CD4-positive, alpha-beta T cell treated with Interleukin-6 for 4 hours (primary cell): Measurements from ENCODE around the gene CX3CL1.
A peak's percentile ranks its signal among the peaks of the same experiment; 100 is the strongest.
"Not testable (repeated sequence)": the region's sequence is repeated elsewhere in the genome, so short reads cannot be mapped to it uniquely, and the experiment has no call there.

Experiments
- DNase-seq: peaks from one replicate; pipeline ENCODE4 v3.0.0-alpha.2; 2020; ENCODE audit warnings: mixed read lengths

Gene CX3CL1

GRCh38 chr16:57357330-57358085 lies 14.8 kb upstream of the CX3CL1 start:
- no peak for DNase-seq

DNA sequence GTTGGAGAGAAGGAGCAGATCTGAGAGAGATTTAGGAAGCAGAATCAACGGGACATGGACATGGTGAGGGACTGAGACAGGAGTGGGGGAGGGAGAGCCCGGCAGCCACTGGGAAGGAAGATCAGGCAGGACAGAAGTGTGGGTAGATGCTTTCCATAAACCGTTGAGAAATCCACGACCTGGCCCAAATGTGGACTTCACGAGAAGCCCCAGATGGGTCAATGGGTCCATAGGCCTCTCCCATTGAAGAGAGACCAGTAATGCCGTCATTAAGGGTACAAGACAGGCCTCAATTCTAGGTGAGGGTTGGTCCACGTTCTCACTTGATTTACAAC lies 14.2 kb upstream of the CX3CL1 start:
- no peak for DNase-seq

DNA sequence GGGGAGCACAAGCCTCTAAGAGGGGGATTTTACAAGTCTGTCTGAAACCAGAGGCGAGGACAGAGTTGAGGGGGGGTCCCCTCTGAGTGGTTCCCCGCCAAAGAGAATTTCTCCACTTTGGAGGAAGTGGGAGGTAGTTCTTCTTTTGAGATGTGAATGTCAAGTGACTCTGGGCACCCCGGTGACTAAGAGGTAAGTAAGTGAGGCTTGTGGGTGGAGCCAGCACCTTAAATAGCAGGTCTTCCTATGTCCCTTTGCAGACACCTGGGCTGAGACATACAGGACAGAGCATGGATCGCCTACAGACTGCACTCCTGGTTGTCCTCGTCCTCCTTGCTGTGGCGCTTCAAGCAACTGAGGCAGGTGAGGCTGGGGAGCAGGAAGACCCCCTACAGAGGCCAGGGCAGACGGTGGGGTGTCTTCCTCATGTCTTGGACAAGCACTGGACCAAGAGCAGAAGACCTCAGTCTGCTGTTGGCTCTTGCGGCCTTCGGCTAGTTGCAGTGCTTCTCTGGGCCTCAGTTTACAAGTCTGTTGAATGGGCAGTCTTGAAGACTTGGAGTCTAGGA lies 13.7 kb upstream of the CX3CL1 start, which contains the start of gene CCL22:
Gene CCL22, plus strand, starts transcription at position 257 of the 569 bp plus-strand sequence. Its CDS starts 34 bp downstream, at position 291.
- DNase-seq = no peak

- no peak for DNase-seq
Observed at GRCh38 chr16:57360321-57360935, 11.9 kb upstream of the CX3CL1 start.

DNA sequence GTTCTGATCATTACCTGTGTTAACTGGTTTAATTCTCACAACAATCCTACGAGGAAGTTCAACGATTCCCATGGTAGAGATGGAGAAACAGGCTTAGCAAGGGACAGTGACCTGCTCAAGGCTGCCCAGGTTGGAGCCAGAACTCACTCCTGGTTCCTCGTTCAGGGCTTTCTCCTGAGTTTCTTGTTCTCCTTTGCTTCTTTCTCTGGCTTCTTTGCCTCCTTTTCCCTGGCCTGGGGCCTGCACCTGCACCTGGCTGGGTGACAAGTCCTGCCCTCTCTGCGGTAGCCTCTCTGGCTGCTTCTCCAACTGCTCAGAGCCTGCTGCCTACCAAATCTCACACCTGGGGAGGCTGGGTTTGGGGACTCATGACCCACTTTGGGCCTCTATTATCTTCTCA lies 10.9 kb upstream of the CX3CL1 start:
- DNase-seq = no peak

DNA sequence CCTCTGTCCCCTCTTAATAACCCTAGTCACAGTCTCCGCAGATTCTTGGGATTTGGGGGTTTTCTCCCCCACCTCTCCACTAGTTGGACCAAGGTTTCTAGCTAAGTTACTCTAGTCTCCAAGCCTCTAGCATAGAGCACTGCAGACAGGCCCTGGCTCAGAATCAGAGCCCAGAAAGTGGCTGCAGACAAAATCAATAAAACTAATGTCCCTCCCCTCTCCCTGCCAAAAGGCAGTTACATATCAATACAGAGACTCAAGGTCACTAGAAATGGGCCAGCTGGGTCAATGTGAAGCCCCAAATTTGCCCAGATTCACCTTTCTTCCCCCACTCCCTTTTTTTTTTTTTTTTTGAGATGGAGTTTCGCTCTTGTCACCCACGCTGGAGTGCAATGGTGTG lies 8.1 kb upstream of the CX3CL1 start:
- DNase-seq = no peak

- DNase-seq = no peak
Observed at GRCh38 chr16:57366544-57367040, 5.7 kb upstream of the CX3CL1 start.

GRCh38 chr16:57367116-57367752 lies 5.1 kb upstream of the CX3CL1 start:
- DNase-seq = no peak

- DNase-seq = no peak
Observed at GRCh38 chr16:57371494-57372371, 557 bp upstream of the CX3CL1 start.

- DNase-seq = no peak
Observed at GRCh38 chr16:57373117-57373947, 1.0 kb downstream of the CX3CL1 start.

- DNase-seq = no peak
Observed at GRCh38 chr16:57374067-57374534, 1.8 kb downstream of the CX3CL1 start.

DNA sequence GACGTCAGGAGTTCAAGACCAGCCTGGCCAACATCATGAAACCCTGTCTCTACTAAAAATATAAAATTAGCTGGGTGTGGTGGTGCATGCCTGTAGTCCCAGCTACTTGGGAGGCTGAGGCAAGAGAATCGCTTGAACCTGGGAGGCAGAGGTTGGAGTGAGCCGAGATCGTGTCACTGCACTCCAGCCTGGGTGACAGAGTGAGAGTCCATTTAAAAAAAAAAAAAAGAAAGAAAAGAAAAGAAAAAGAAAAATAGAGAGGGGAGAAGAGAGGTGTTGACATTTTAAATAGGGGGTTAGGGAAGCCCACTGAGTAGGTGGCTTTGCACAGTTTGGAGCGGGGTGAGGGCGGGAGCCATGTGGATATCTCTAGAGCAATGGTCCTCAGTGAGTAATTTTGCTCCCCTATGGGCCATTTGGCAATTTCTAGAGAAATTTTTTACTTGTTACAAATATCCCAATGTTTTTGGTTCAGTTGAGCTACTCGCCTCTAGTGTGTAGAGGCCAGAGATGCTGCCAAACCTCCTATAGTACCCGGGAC lies 2.7 kb downstream of the CX3CL1 start:
- not testable (repeated sequence) for DNase-seq

DNA sequence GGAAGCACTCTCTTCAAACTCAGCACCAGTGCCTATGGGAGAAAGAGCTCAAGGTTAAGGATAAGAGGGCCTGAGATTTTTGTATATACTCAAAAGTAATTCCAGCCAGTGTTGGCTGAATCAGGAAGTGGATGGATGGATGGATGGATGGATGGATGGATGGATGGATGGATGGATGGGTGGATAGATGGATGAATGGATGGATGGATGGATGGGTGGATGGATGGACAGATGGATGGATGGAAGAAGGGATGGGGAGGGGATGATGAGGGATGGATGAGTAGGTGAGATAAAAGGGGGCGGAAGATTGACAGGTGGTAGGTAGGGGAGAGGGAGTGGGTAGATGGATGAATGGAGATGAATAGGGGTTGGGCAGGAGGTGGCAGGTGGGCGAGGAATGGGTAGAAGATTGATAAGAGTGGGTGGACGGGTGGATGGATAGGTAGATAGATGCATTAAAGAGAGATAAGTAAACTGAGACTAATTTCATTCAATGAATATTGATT lies 4.1 kb downstream of the CX3CL1 start:
- DNase-seq = no peak

- no peak for DNase-seq
Observed at GRCh38 chr16:57377080-57377841, 5.0 kb downstream of the CX3CL1 start.

- DNase-seq = no peak
Observed at GRCh38 chr16:57379579-57379978, 7.3 kb downstream of the CX3CL1 start.

- DNase-seq = peak; percentile 11
Observed at GRCh38 chr16:57380671-57381462, 8.6 kb downstream of the CX3CL1 start.

DNA sequence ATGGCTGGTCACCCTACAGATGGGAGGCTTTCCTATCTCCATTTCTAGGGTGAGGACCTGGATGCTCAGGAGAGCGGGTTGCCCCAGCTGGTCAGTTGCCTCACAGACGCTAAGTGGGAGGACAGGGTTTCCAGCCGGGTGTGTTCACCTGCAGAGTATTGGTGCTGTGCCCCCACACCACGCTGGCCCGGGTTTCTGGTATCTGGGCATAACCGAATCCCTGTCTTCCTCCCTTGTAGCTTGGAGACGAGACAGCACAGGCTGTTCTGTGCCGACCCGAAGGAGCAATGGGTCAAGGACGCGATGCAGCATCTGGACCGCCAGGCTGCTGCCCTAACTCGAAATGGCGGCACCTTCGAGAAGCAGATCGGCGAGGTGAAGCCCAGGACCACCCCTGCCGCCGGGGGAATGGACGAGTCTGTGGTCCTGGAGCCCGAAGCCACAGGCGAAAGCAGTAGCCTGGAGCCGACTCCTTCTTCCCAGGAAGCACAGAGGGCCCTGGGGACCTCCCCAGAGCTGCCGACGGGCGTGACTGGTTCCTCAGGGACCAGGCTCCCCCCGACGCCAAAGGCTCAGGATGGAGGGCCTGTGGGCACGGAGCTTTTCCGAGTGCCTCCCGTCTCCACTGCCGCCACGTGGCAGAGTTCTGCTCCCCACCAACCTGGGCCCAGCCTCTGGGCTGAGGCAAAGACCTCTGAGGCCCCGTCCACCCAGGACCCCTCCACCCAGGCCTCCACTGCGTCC lies 9.7 kb downstream of the CX3CL1 start:
- no peak for DNase-seq

DNA sequence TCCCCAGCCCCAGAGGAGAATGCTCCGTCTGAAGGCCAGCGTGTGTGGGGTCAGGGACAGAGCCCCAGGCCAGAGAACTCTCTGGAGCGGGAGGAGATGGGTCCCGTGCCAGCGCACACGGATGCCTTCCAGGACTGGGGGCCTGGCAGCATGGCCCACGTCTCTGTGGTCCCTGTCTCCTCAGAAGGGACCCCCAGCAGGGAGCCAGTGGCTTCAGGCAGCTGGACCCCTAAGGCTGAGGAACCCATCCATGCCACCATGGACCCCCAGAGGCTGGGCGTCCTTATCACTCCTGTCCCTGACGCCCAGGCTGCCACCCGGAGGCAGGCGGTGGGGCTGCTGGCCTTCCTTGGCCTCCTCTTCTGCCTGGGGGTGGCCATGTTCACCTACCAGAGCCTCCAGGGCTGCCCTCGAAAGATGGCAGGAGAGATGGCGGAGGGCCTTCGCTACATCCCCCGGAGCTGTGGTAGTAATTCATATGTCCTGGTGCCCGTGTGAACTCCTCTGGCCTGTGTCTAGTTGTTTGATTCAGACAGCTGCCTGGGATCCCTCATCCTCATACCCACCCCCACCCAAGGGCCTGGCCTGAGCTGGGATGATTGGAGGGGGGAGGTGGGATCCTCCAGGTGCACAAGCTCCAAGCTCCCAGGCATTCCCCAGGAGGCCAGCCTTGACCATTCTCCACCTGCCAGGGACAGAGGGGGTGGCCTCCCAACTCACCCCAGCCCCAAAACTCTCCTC lies 10.4 kb downstream of the CX3CL1 start:
- DNase-seq = no peak
